Activated naive CD4-positive, alpha-beta T cell treated with anti-CD3 and anti-CD28 coated beads for 36 hours (primary cell): ENCODE data around the gene KLF14. TPM values are rescaled to one million over a fixed set of nuclear protein-coding genes. Genes with fewer than 3 reads are reported as not detected.
"Not testable (repeated sequence)": the region's sequence is repeated elsewhere in the genome, so short reads cannot be mapped to it uniquely, and the experiment has no call there.

Experiments used
- CTCF ChIA-PET: fragments of 350-600 bp; sonication (Branson Sonifier 250); formaldehyde crosslinking; loops from one replicate; lab custom pipeline; 2021; ENCODE audit warnings: antibody characterized with exemption; lab: Charles Lee
- DNase-seq: peaks from one replicate; pipeline ENCODE4 v3.0.0-alpha.2; 2020
- H3K27ac Mint-ChIP-seq: one replicate; pipeline ENCODE4 v1.8.0; 2021; ENCODE audit warnings: mild to moderate bottlenecking, mixed read lengths
- H3K27me3 Mint-ChIP-seq: one replicate; pipeline ENCODE4 v1.8.0; 2021; ENCODE audit warnings: low read depth, mixed read lengths
- H3K36me3 Mint-ChIP-seq: one replicate; pipeline ENCODE4 v1.8.0; 2021; ENCODE audit warnings: low read depth, mixed read lengths
- H3K4me1 Mint-ChIP-seq: one replicate; pipeline ENCODE4 v1.8.0; 2021; ENCODE audit warnings: low read depth, mixed read lengths
- H3K4me3 Mint-ChIP-seq: one replicate; pipeline ENCODE4 v1.8.0; 2021; ENCODE audit warnings: mild to moderate bottlenecking, moderate library complexity, mixed read lengths
- H3K9me3 Mint-ChIP-seq: one replicate; pipeline ENCODE4 v1.8.0; 2021; ENCODE audit warnings: mixed read lengths
- intact Hi-C: fragments of 100-400 bp; cut with micrococcal nuclease; formaldehyde crosslinking; loops from one replicate; pipeline ENCODE4 v1.15.1; 2023
- total RNA-seq, 2 experiments: library from RNA; stranded (reverse); gene quantifications; one replicate each; pipeline ENCODE4 v1.2.3, GENCODE V29; 2021

Gene KLF14
- total RNA-seq, 2 experiments from 2014 or later: not detected

- no peaks in the 10 kb centered on the region for H3K4me1 Mint-ChIP-seq
- CTCF ChIA-PET: no interaction called here
- peaks cover 5% of the 10 kb centered on the region for H3K9me3 Mint-ChIP-seq
- no peak for DNase-seq
- H3K36me3 Mint-ChIP-seq: no peaks in the 10 kb centered on the region
- H3K27me3 Mint-ChIP-seq: peaks cover 14% of the 10 kb centered on the region
- intact Hi-C loops: no loop called here
- no peak overlapping the region for H3K27ac Mint-ChIP-seq
- no peak overlapping the region for H3K4me3 Mint-ChIP-seq
Observed at GRCh38 chr7:130703851-130704250, 30.2 kb downstream of the KLF14 start.

- Mint-ChIP-seq H3K4me1 (no peaks in the 10 kb centered on the region), H3K27ac (no peak overlapping the region), H3K27me3 (peaks cover 10% of the 10 kb centered on the region), H3K36me3 (no peaks in the 10 kb centered on the region), H3K9me3 (peaks cover 2% of the 10 kb centered on the region), H3K4me3 (no peak overlapping the region)
- CTCF ChIA-PET: interaction anchor here (0.7 kb wide), 1 partner anchor 409 kb away, joined by 4 read pairs; no protein-coding TSS in a partner anchor
- DNase-seq: no peak
- intact Hi-C loops: no loop called here
Observed at GRCh38 chr7:130701650-130702049, 32.4 kb downstream of the KLF14 start.

GRCh38 chr7:130700760-130701159 lies 33.2 kb downstream of the KLF14 start:
- DNase-seq: no peak
- H3K36me3 Mint-ChIP-seq: no peaks in the 10 kb centered on the region
- no peak overlapping the region for H3K27ac Mint-ChIP-seq
- intact Hi-C loops: no loop called here
- H3K27me3 Mint-ChIP-seq: peaks cover 3% of the 10 kb centered on the region
- H3K9me3 Mint-ChIP-seq: no peaks in the 10 kb centered on the region
- H3K4me1 Mint-ChIP-seq: no peaks in the 10 kb centered on the region
- CTCF ChIA-PET: interaction anchor here (0.5 kb wide), 1 partner anchor 212 kb away, joined by 3 read pairs; no protein-coding TSS in a partner anchor
- H3K4me3 Mint-ChIP-seq: no peak overlapping the region

GRCh38 chr7:130699686-130700085 lies 34.3 kb downstream of the KLF14 start:
- Mint-ChIP-seq H3K4me1 (no peaks in the 10 kb centered on the region), H3K4me3 (no peak overlapping the region), H3K9me3 (no peaks in the 10 kb centered on the region), H3K27me3 (peaks cover 1% of the 10 kb centered on the region), H3K36me3 (no peaks in the 10 kb centered on the region), H3K27ac (no peak overlapping the region)
- intact Hi-C loops: loop anchor here (10.0 kb wide), 1 partner anchor 205 kb away; the partner anchor contains the start of gene MEST
- CTCF ChIA-PET: no interaction called here
- DNase-seq: no peak

- no peak for DNase-seq
- Mint-ChIP-seq H3K9me3 (no peaks in the 10 kb centered on the region), H3K27ac (no peak overlapping the region), H3K4me3 (no peak overlapping the region), H3K27me3 (no peaks in the 10 kb centered on the region), H3K36me3 (no peaks in the 10 kb centered on the region), H3K4me1 (no peaks in the 10 kb centered on the region)
- intact Hi-C loops: loop anchor here (2.0 to 10.0 kb wide), 2 partner anchors 203 to 455 kb away; partner anchors contain the start of gene MEST
- CTCF ChIA-PET: no interaction called here
Observed at GRCh38 chr7:130697820-130698219, 36.2 kb downstream of the KLF14 start.

GRCh38 chr7:130695840-130696239 lies 38.2 kb downstream of the KLF14 start:
- Mint-ChIP-seq H3K9me3 (no peaks in the 10 kb centered on the region), H3K27me3 (no peaks in the 10 kb centered on the region), H3K27ac (no peak overlapping the region), H3K4me3 (no peak overlapping the region), H3K36me3 (no peaks in the 10 kb centered on the region), H3K4me1 (no peaks in the 10 kb centered on the region)
- CTCF ChIA-PET: interaction anchor here (0.7 kb wide), 1 partner anchor 419 kb away, joined by 3 read pairs; no protein-coding TSS in a partner anchor
- intact Hi-C loops: loop anchor here (2.0 to 10.0 kb wide), 2 partner anchors 201 to 453 kb away; partner anchors contain the start of gene MEST
- no peak for DNase-seq

- intact Hi-C loops: loop anchor here (10.0 kb wide), 1 partner anchor 198 kb away; the partner anchor contains the start of gene MEST
- H3K27ac Mint-ChIP-seq, H3K9me3 Mint-ChIP-seq, H3K27me3 Mint-ChIP-seq, H3K36me3 Mint-ChIP-seq, H3K4me3 Mint-ChIP-seq, DNase-seq, H3K4me1 Mint-ChIP-seq, CTCF ChIA-PET: not testable (repeated sequence)
Observed at GRCh38 chr7:130692396-130692795, 41.6 kb downstream of the KLF14 start.

GRCh38 chr7:130689683-130690082 lies 44.3 kb downstream of the KLF14 start:
- peaks cover 4% of the 10 kb centered on the region for H3K9me3 Mint-ChIP-seq
- CTCF ChIA-PET: no interaction called here
- no peak overlapping the region for H3K27ac Mint-ChIP-seq
- H3K27me3 Mint-ChIP-seq: peaks cover 2% of the 10 kb centered on the region
- H3K36me3 Mint-ChIP-seq: no peaks in the 10 kb centered on the region
- H3K4me3 Mint-ChIP-seq: no peak overlapping the region
- H3K4me1 Mint-ChIP-seq: no peaks in the 10 kb centered on the region
- intact Hi-C loops: loop anchor here (10.0 kb wide), 1 partner anchor 195 kb away; the partner anchor contains the start of gene MEST
- no peak for DNase-seq

- no peaks in the 10 kb centered on the region for H3K9me3 Mint-ChIP-seq
- H3K36me3 Mint-ChIP-seq: no peaks in the 10 kb centered on the region
- intact Hi-C loops: no loop called here
- H3K27me3 Mint-ChIP-seq: peaks cover 2% of the 10 kb centered on the region
- no peak overlapping the region for H3K4me3 Mint-ChIP-seq
- no peaks in the 10 kb centered on the region for H3K4me1 Mint-ChIP-seq
- H3K27ac Mint-ChIP-seq: no peak overlapping the region
- CTCF ChIA-PET: no interaction called here
- DNase-seq: no peak
Observed at GRCh38 chr7:130683026-130683425, 51.0 kb downstream of the KLF14 start.

Other genes starting within 250 kb of the KLF14 start
- 1 to 10 TPM; 1.4 to 1.6 TPM for gene MEST, start 242.1 kb downstream of the KLF14 start, total RNA-seq
- gene COPG2, start 65.5 kb downstream of the KLF14 start, total RNA-seq: 10 to 100 TPM; 32.7 to 35.7 TPM
- not detected for gene TSGA13, start 47.7 kb downstream of the KLF14 start, total RNA-seq